ENCODE results near the gene ACSF3.
"Not testable (repeated sequence)": the region's sequence is repeated elsewhere in the genome, so short reads cannot be mapped to it uniquely, and the experiment has no call there.

The ACSF3 gene

DNA sequence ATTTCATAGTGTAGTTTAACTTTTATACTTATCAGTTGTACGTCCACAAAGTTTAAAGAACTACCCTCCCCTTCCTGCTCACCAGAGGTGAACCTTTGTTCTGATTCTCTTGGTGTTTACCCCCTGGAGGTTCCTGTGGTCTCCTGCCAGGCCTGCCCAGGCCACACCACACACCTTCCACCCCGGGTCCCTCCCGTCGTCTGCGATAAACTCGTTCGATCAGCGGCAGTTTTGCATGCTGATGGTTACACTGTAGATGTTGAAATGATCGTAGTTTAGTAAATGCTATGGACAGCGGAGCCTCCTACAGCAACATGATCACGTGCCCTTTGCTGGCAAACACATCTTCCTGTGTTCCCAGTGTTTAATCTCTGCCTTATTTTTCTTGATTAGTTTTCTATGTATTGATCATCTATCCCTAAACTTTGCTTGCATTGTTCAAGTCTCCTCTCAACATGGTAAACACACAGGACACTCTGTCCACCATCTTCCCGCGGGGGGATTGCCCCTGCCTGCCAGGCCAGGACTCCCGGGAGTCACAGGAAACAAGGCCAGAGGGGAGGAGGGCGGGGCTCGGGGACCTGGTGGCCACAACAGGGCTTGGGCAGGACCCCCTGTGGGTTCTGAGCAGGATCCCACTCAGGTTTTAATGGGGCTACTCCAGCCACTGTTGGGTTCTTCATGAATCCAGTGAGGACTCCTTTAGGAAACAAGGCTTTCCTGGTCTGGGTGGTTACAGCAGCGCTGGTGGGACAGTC, 2.8 kb upstream of the ACSF3 start:
- H3K4me1 ChIP-seq (ENCODE audit: insufficient read depth, low read length, severe bottlenecking) = peaks cover 17% of the 10 kb centered on the region
- no peak overlapping the region for H3K4me3 ChIP-seq (ENCODE audit: low read depth, low read length, poor library complexity, severe bottlenecking)
- H4K20me1 ChIP-seq (ENCODE audit: insufficient read depth, low read length) = no peaks in the 10 kb centered on the region
- H3K27ac ChIP-seq (ENCODE audit: low read depth, low read length, poor library complexity, severe bottlenecking) = no peak overlapping the region
- TF ChIP-seq, protein P1, sequence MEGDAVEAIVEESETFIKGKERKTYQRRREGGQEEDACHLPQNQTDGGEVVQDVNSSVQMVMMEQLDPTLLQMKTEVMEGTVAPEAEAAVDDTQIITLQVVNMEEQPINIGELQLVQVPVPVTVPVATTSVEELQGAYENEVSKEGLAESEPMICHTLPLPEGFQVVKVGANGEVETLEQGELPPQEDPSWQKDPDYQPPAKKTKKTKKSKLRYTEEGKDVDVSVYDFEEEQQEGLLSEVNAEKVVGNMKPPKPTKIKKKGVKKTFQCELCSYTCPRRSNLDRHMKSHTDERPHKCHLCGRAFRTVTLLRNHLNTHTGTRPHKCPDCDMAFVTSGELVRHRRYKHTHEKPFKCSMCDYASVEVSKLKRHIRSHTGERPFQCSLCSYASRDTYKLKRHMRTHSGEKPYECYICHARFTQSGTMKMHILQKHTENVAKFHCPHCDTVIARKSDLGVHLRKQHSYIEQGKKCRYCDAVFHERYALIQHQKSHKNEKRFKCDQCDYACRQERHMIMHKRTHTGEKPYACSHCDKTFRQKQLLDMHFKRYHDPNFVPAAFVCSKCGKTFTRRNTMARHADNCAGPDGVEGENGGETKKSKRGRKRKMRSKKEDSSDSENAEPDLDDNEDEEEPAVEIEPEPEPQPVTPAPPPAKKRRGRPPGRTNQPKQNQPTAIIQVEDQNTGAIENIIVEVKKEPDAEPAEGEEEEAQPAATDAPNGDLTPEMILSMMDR (IDR thresholded peaks at IDR 0.05; ENCODE audit: low read length) = no peak
- no peak for TF ChIP-seq EZH2 (IDR thresholded peaks at IDR 0.05; ENCODE audit: borderline replicate concordance, low read length)
- H3K9me3 ChIP-seq (ENCODE audit: low read length) = no peaks in the 10 kb centered on the region
- peaks cover 2% of the 10 kb centered on the region; the same call in 1 of the 2 replicates for H3K36me3 ChIP-seq (ENCODE audit: insufficient read depth, low read length)
- H3K4me2 ChIP-seq (ENCODE audit: low read length) = no peak overlapping the region
- peaks cover 7% of the 10 kb centered on the region; the same call in 1 of the 2 replicates for H3K27me3 ChIP-seq (ENCODE audit: insufficient read depth, low read length)
- no peak overlapping the region for H3K9ac ChIP-seq (ENCODE audit: low read length)
- H3K79me2 ChIP-seq (ENCODE audit: insufficient read depth, low read length) = 0 out of 2 replicates have a peak, but pooled peaks cover under 1% of the 10 kb centered on the region
- H2AFZ ChIP-seq (ENCODE audit: low read length) = no peak overlapping the region
- H3F3A ChIP-seq (ENCODE audit: insufficient read depth, low read length) = no peaks in the 10 kb centered on the region
- H3K9me2 ChIP-seq (ENCODE audit: low read depth, low read length) = no peaks in the 10 kb centered on the region

DNA sequence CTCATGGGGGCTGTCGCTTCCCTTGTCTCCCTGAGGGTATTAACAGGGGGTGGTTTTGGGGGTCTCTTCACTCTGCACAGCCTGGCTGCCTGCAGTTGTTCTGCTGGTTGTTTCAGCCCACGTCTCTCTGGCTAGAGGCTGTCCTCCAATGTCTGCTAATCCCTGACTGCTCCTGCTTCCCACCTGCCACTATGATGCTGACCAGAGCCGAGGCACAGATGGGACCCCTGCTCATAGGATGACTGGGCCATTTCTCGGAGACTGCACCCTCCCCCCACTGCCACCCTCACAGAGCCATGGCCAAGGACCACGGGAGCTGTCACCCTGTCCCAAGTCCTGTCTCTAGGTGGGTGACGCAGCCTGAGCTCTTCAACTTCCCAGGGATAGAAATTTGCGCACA, 1.6 kb upstream of the ACSF3 start:
- H3F3A ChIP-seq (ENCODE audit: insufficient read depth, low read length) = no peaks in the 10 kb centered on the region
- H3K9me3 ChIP-seq (ENCODE audit: low read length) = no peaks in the 10 kb centered on the region
- H3K4me2 ChIP-seq (ENCODE audit: low read length) = no peak overlapping the region
- H3K9me2 ChIP-seq (ENCODE audit: low read depth, low read length) = no peaks in the 10 kb centered on the region
- peaks cover 10% of the 10 kb centered on the region; the same call in 1 of the 2 replicates for H3K79me2 ChIP-seq (ENCODE audit: insufficient read depth, low read length)
- H2AFZ ChIP-seq (ENCODE audit: low read length) = no peak overlapping the region
- H3K27me3 ChIP-seq (ENCODE audit: insufficient read depth, low read length) = peaks cover 7% of the 10 kb centered on the region; the same call in 1 of the 2 replicates
- TF ChIP-seq, protein P1 (IDR thresholded peaks at IDR 0.05; ENCODE audit: low read length) = no peak
- TF ChIP-seq EZH2 (IDR thresholded peaks at IDR 0.05; ENCODE audit: borderline replicate concordance, low read length) = no peak
- H3K4me3 ChIP-seq (ENCODE audit: low read depth, low read length, poor library complexity, severe bottlenecking) = no peak overlapping the region
- H3K36me3 ChIP-seq (ENCODE audit: insufficient read depth, low read length) = peaks cover 10% of the 10 kb centered on the region; the same call in 1 of the 2 replicates
- no peak overlapping the region for H3K27ac ChIP-seq (ENCODE audit: low read depth, low read length, poor library complexity, severe bottlenecking)
- H4K20me1 ChIP-seq (ENCODE audit: insufficient read depth, low read length) = no peaks in the 10 kb centered on the region
- H3K9ac ChIP-seq (ENCODE audit: low read length) = no peak overlapping the region
- peaks cover 29% of the 10 kb centered on the region for H3K4me1 ChIP-seq (ENCODE audit: insufficient read depth, low read length, severe bottlenecking)

DNA sequence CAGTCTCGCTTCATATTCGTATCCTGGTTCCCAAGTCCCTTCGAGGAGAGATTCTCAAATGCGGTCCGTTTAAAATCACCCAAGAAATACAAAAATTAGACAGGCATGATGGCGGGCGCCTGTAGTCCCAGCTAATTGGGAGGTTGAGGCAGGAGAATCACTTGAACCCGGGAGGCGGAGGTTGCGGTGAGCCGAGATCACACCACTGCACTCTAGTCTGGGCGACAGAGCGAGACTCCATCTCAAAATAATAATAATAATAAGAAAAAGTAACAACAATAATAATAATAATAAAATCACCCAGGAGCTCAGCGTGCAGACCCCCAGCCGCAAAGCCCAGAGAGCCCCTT, 425 bp upstream of the ACSF3 start:
- not testable (repeated sequence) for H3K9me2 ChIP-seq (ENCODE audit: low read depth, low read length); H2AFZ ChIP-seq (ENCODE audit: low read length); H4K20me1 ChIP-seq (ENCODE audit: insufficient read depth, low read length); H3F3A ChIP-seq (ENCODE audit: insufficient read depth, low read length); H3K9me3 ChIP-seq (ENCODE audit: low read length); H3K27me3 ChIP-seq (ENCODE audit: insufficient read depth, low read length); H3K27ac ChIP-seq (ENCODE audit: low read depth, low read length, poor library complexity, severe bottlenecking); H3K36me3 ChIP-seq (ENCODE audit: insufficient read depth, low read length)
- Histone ChIP-seq H3K9ac (ENCODE audit: low read length) (peak overlapping the region; percentile 61), H3K79me2 (ENCODE audit: insufficient read depth, low read length) (peaks cover 10% of the 10 kb centered on the region; the same call in 1 of the 2 replicates), H3K4me3 (ENCODE audit: low read depth, low read length, poor library complexity, severe bottlenecking) (peak overlapping the region; percentile 90), H3K4me2 (ENCODE audit: low read length) (peak overlapping the region; percentile 62), H3K4me1 (ENCODE audit: insufficient read depth, low read length, severe bottlenecking) (peaks cover 41% of the 10 kb centered on the region)

Measured in OCI-LY1 (cell line).